T-helper 2 cell treated with Interferon-gamma antibody and Interleukin-4, amounts not matched to agents 100 ng/mL and 5 ng/mL, for 36 hours (primary cell): ENCODE measurements around the gene ITIH4. TPM values are rescaled to one million over a fixed set of nuclear protein-coding genes. Genes with fewer than 3 reads are reported as not detected.

Experiments
- intact Hi-C: fragments of 100-400 bp; cut with micrococcal nuclease; formaldehyde crosslinking; loops from one replicate; pipeline ENCODE4 v1.15.1; 2023
- total RNA-seq: library from RNA; stranded (reverse); gene quantifications from 2 replicates; pipeline ENCODE4 v1.2.3, GENCODE V29; 2022

ITIH4 gene
- total RNA-seq, 1 donor from 2014 or later, result 9.7 TPM

GRCh38 chr3:52834871-52835501 is 4.5 kb upstream of the ITIH4 start, which contains the start of gene MUSTN1:
TSS of gene MUSTN1 (minus strand) at chr3:52835019. CDS start at chr3:52834948, 71 bp downstream.
- intact Hi-C loops, result no loop called here

DNA sequence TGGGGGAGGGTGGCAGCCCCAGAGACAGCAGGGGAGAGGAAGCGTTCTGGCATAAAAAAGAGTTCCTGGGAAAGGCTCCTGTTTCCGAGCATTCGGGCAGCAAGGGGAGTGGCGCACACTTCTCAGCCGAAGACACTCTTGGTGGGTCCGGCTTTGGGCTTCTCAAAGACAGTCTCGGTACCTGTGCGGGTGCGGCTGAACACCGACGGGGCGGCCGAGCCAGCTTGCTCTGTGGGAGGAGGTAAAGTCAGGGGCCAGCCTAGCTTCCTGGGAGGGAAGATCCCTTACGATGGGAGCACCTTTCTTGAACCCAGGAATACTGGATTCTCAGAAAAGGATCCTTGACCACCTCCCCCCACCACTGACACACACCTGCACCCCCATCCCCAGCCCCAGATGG is 2.7 kb upstream of the ITIH4 start:
- intact Hi-C loops, result no loop called here

DNA sequence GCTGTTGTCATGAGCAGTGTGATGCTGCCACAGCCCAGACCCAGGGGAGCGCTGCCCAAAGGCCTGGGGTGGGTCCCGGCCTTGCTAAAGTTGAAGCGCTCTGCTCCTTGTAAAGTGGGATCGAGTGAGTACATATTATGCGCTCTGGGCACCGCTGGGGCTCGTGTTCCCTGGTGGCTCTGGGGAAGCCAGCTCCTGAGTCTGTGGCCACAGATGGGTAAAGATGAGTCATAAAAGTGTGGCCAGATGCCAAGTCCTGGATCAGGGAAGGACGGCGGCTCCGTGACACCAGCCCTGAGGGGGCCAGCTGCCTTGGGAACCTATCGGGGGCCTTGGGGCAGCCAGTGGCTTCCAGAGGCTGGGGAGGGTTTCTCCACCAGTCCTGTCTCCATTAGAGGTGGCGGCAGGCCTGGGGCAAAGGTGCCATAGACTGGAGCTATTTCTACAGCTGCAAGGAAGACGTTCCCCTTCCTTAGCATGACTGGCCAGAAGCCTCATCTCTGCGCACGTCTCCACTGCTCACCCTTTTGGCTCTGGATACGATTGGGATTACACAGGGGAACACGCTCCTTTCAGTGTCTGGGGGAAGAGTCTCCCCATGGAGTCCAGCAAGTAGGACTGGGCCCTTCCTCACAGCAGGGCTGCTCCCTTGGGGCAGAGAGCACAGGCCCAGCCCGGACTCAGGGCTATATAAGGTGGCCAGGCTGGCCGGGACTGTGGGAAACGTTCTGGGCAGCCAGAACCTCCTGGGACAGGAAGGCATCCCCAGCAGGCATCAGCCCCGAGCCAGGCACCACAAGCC is 1.2 kb upstream of the ITIH4 start:
- intact Hi-C loops, result no loop called here

DNA sequence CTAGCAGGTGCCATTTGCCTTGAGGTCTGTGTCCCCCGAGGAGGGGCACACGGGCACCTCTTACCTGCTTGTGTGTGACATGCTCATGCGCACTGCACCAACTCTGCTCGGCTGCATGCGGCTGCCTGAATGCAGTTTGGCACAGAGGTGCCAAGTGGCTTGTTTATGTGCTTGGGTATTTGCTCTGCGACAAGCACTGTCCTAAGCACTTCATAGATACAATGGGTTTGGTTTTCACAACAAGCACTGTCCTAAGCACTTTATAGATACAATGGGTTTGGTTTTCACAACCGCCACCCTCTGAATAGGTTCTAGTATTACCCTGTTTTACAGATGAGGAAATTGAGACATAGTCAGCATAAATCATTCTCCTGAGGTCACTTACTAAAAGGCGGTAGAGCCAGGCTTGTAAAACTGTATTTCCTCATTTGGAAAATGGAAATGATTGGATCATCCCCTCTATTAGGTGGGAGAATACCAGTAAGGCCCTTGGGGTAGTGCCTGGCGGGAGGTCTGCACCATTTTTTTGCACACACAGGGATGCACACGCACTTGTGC is 487 bp downstream of the ITIH4 start:
- intact Hi-C loops, result no loop called here

DNA sequence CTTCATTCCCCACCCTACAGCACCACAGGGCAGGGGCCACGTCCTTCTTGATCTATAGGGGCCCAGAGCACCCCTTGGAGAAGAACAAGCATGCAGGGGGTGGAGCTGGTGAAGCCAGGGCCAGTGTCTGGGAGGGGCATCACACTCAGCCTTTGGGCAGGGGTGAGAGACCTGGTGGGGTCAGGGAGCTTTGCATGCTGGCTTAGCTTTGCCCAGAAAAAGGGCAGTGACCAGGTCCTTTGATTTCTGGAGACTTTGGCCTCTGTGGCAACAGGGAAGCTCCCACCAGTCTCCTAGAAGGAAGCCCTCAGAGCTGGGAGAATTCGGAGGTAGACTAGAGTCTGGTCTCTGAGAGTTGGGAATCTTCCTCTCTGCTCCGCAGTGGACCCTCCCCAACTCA is 990 bp downstream of the ITIH4 start:
- intact Hi-C loops, result no loop called here

- intact Hi-C loops, result no loop called here
These were observed 2.6 kb downstream of the ITIH4 start for GRCh38 chr3:52827866-52828376.

GRCh38 chr3:52827441-52827840 is 3.0 kb downstream of the ITIH4 start:
- intact Hi-C loops, result no loop called here

GRCh38 chr3:52824037-52824436 is 6.4 kb downstream of the ITIH4 start:
- intact Hi-C loops, result no loop called here

DNA sequence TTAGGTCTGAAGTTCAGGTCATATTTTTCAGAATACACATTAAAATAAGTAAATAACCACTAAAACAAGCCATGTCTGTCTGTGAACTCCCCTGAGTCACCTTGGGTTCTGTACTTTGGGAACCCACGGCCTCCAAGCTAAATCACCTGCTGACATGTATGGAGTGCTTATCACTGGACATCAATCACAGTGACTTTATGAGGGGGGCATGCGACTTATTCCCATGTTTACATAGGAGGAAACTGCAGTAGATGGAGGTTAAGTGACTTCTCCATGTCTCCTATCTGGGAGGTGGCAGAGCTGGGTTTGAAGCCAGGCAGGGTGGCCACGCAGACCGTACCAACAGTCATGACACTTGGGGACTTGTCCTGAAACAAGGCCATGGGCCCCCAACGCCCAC is 8.1 kb downstream of the ITIH4 start:
- intact Hi-C loops, result no loop called here

DNA sequence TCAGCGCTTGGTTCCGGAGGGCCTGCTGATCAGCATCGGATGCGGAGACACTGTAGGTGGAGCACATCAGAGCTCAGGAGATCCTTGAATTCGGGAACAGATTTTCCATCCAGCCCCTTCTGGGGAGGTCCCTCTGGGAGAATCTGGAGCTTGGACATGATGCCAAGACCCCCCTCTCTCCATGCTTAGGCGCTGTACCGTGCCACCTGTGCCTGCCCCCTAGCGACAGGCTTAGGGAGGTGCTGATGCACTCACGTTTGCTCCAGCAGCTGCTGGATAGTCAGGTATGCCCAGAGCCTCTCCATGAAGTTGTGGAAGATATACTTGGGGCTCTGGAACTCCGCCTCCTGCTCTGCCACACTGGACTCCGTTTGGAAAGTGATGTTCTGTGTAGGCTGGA is 9.7 kb downstream of the ITIH4 start:
- intact Hi-C loops, result no loop called here

GRCh38 chr3:52819936-52820335 is 10.5 kb downstream of the ITIH4 start:
- intact Hi-C loops, result no loop called here

- intact Hi-C loops, result no loop called here
These were observed 12.6 kb downstream of the ITIH4 start for GRCh38 chr3:52817860-52818259.

- intact Hi-C loops, result no loop called here
These were observed 13.3 kb downstream of the ITIH4 start for GRCh38 chr3:52817221-52817620.

- intact Hi-C loops, result no loop called here
These were observed 13.8 kb downstream of the ITIH4 start for GRCh38 chr3:52816654-52817053.

DNA sequence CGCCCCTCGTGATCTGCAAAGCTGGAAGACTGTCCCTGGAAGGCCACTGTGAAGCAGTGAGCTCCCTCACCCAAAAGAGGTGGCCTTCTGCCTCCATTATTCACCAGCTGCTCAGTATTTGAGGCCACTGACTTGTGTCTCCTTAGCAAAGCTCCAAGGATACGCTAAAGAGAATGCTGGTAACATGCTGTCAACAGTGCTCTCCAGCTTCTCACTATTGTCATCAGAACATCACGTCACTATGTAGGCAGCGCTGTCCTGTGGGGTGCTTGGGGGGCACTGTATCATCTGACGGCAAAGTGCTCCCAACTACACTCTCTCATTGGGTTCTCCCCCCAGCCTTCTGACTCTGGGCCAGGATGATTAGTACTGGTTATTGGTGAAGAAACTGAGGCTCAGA is 14.3 kb downstream of the ITIH4 start:
- intact Hi-C loops, result no loop called here

DNA sequence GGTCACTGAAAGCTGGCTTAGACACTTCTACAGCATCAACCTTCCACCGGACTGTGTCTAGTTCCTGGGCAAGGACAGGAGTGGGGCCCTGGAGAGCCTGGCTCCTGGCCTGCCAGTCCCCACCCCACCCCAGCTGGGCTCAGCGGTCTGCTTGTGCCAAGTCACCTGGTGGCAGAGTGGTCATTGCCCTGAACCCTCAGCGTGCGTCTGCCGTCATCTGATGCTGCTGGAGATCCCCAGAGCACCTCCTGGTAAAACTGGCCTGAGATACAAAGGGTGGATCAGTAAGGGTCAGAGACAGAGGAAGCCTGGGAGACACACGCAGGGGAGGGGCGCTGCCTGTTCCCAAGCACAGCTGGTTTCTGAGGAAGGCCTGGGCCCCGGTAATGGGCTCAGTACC is 16.7 kb downstream of the ITIH4 start:
- intact Hi-C loops, result no loop called here

DNA sequence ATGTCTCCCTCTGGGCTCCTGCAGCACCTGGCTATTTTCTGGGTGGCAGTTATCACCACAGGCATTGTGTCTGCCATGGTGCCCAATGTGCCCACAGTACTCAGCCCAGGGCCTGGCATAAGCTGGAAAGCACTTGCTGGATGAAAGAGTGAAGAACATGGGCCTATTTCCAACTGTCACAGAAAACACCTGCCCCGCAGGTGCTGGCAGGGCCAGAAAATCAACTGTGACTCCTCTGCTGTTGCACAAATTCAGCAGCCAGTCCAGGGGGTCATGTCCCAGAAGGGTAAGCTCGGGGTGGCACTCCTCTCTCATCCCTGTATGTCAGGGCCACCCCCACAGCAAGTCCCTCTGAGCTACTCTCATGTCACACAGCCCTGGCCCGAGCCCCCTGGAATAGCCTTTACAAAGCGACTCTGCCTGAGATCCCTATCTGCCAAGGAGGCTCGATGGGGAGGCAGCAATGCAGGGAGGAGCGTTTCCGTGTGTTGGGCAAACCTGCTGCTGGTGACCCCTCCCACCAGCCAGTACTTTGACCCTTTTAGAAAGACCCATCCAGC is 18.9 kb downstream of the ITIH4 start:
- intact Hi-C loops, result no loop called here

DNA sequence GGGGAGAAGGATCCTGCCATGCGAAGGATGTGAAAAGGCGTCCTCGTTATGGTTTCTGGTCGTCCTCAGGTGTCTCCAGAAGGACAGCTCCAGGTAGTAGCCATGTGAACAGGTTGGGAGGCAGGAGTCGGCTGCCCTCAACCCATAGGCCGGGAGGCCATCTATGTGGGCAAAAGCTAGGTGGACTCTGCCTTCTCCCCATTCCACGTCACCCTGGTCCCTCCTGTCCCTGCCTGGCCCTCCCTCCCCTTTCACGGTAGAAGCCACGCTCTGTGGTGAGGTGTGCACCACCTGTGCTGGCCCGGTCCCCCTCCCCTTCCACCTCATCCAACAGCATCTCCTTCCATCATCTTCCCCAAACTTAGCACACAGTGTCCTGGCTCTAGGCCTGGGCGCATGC is 19.5 kb downstream of the ITIH4 start:
- intact Hi-C loops, result no loop called here

DNA sequence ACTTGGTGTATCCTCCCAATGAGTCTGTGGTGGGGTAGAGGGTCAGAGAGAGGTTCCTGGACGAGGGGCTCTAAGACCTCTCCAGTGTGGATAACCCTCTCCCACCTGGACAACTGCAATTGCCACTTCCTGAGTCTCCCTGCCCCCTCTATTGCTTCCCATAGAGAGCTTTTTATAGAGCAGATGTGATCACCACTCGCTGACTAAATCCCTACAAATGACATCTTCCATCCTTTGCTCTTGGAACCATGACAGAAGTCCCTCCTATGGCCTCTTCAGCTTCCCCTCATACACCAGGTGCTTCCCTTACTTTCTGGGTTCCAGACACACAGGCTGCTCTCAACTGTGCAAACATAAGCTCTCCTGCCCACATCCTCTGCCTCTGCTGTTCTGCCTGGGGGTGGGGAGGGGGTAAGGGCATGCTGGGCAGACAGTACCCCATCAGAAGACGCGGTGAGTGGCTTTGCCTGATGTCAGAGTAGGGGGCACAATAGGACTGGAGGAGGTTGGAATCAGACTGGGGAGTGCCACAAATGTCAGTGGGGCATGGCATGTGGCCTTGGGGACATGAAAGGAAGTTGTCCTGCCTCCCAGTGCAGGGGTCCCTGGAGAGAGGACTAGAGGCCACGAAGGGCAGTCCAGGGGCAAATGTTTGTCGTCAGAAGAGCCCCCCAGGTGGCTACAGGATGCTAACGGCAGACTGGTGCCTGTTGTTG is 20.7 kb downstream of the ITIH4 start:
- intact Hi-C loops, result no loop called here

- intact Hi-C loops, result no loop called here
These were observed 21.3 kb downstream of the ITIH4 start for GRCh38 chr3:52809149-52809548.

GRCh38 chr3:52805270-52806039 is 25.0 kb downstream of the ITIH4 start:
- intact Hi-C loops, result no loop called here
